ENCODE measurements around the gene TPST1. TPM values are rescaled to one million over a fixed set of nuclear protein-coding genes. Genes with fewer than 3 reads are reported as not detected.

The TPST1 gene
- total RNA-seq, 4 donors from 2014 or later, result 9.6 to 22.4 (median 14.4) TPM

DNA sequence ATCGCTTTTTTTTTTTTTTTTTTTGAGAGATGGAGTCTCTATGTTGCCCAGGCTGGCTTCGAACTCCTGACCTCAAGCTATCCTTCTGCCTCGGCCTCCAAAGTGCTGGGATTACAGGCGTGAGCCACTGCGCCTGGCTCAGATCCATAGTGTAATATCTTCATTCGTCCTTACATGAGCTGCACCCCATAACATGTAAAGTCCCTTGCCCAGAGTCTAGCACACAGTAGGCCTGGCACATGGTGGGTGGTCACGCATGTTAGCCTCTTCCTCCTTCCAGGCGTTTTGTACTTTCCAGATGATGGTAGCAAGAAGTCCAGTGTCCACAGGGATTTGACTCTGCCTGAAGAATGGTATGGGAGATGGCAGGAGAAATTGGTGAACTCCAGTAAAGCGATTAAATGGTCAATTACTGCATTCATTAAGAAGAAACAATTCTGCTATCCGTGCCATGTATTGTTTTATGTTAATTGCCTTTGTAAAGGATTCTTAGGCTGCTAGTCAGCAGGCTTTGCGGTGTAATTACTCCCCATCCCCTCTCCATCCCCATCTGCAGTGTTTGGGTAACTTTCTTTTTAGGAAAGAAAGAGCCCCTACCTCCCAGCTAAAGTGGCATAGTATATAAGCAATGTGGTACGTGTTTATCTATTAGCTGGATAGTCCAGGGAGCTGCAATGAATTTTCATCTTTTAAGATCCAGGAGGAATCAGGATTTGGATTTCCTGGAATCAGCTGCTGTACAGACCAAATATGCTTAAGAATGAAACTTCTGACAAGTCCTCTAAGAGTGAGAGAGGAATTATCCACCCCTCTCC is 1.2 kb downstream of the TPST1 start:
- intact Hi-C loops (cut with DNase I), result loop anchor here (10.0 kb wide), 1 partner anchor 208 kb away; no protein-coding TSS in a partner anchor
- WGBS, result 42% methylated on average over 12 of the region's 12 CpGs
- Histone ChIP-seq H3K36me3 (no peaks in the 10 kb centered on the region), H3K4me3 (peak overlapping the region; percentile 74 to 97 (median 92)), H3K27ac (replicated peaks in 1 of 4) (peak overlapping the region; percentile 62 to 83 (median 77)), H3K4me1 (peaks cover 6 to 37% (median 28%) of the 10 kb centered on the region in 4 donors), H3K27me3 (no peaks in the 10 kb centered on the region), H3K9me3 (no peaks in the 10 kb centered on the region)
- no peak for DNase-seq (ENCODE audit: extremely low spot score)
- TF ChIP-seq POLR2A (IDR thresholded peaks at IDR 0.05; ENCODE audit: low read depth) (no peak), EP300 (IDR thresholded peaks at IDR 0.05) (no peak), POLR2AphosphoS5 (IDR thresholded peaks at IDR 0.05) (no peak)
- TF ChIP-seq, protein P1, sequence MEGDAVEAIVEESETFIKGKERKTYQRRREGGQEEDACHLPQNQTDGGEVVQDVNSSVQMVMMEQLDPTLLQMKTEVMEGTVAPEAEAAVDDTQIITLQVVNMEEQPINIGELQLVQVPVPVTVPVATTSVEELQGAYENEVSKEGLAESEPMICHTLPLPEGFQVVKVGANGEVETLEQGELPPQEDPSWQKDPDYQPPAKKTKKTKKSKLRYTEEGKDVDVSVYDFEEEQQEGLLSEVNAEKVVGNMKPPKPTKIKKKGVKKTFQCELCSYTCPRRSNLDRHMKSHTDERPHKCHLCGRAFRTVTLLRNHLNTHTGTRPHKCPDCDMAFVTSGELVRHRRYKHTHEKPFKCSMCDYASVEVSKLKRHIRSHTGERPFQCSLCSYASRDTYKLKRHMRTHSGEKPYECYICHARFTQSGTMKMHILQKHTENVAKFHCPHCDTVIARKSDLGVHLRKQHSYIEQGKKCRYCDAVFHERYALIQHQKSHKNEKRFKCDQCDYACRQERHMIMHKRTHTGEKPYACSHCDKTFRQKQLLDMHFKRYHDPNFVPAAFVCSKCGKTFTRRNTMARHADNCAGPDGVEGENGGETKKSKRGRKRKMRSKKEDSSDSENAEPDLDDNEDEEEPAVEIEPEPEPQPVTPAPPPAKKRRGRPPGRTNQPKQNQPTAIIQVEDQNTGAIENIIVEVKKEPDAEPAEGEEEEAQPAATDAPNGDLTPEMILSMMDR (IDR thresholded peaks at IDR 0.05), result no peak

DNA sequence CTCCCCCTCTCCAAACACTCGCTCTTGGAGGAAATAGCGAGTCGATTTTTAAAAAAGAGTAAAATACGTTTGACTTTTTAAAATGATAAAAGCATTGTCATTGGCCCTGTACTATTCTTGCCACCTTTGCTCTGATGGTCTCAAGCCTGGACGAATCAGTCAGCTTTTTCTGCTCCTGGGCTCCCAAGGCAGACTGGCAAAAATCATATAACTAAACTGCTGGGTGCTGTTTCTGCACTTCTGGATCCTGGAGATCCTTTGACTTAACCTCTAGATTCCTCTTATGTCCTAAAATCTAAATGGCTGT is 1.8 kb downstream of the TPST1 start:
- no peak for DNase-seq (ENCODE audit: extremely low spot score)
- Histone ChIP-seq H3K27me3 (no peaks in the 10 kb centered on the region), H3K36me3 (no peaks in the 10 kb centered on the region), H3K27ac (replicated peaks in 1 of 4) (peak overlapping the region; percentile 62 to 83 (median 77)), H3K9me3 (no peaks in the 10 kb centered on the region), H3K4me3 (peak overlapping the region; percentile 74 to 97 (median 92)), H3K4me1 (peaks cover 6 to 37% (median 28%) of the 10 kb centered on the region in 4 donors)
- 37% methylated on average over 5 of the region's 5 CpGs for WGBS
- no peak for TF ChIP-seq POLR2A (IDR thresholded peaks at IDR 0.05; ENCODE audit: low read depth)
- TF ChIP-seq EP300 (IDR thresholded peaks at IDR 0.05), result no peak
- TF ChIP-seq POLR2AphosphoS5 (IDR thresholded peaks at IDR 0.05), result no peak
- TF ChIP-seq, protein P1 (IDR thresholded peaks at IDR 0.05), result no peak
- intact Hi-C loops (cut with DNase I), result loop anchor here (10.0 kb wide), 1 partner anchor 208 kb away; no protein-coding TSS in a partner anchor

DNA sequence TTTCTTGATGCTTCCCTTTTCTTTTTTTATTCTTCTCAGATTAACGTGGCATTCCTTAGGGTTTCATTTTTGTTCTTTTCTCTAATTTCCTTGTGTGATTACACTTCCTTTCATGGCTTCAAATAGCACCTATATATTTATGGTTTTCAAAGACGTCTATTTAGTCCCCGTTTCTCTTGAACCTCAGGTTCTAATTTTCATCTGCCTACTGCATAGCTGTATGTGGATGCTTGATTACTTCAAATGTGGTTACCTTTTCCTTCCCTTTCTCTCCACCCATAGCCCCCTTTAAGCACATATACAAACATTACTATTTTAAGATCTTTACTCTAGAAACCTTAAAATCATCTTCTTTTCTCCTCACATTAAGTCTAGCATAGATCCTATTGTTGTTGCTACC is 2.4 kb downstream of the TPST1 start:
- Histone ChIP-seq H3K27ac (replicated peaks in 1 of 4) (peak overlapping the region; percentile 1 to 83 (median 77)), H3K4me1 (peaks cover 6 to 37% (median 28%) of the 10 kb centered on the region in 4 donors), H3K36me3 (no peaks in the 10 kb centered on the region), H3K9me3 (no peaks in the 10 kb centered on the region), H3K27me3 (no peaks in the 10 kb centered on the region), H3K4me3 (no peak overlapping the region)
- intact Hi-C loops (cut with DNase I), result loop anchor here (10.0 kb wide), 1 partner anchor 207 kb away; no protein-coding TSS in a partner anchor
- TF ChIP-seq POLR2A (IDR thresholded peaks at IDR 0.05; ENCODE audit: low read depth), result no peak
- TF ChIP-seq EP300 (IDR thresholded peaks at IDR 0.05), result no peak
- no peak for TF ChIP-seq POLR2AphosphoS5 (IDR thresholded peaks at IDR 0.05)
- TF ChIP-seq, protein P1 (IDR thresholded peaks at IDR 0.05), result no peak
- no peak for DNase-seq (ENCODE audit: extremely low spot score)
- WGBS, result 61% methylated on average over 3 of the region's 3 CpGs

DNA sequence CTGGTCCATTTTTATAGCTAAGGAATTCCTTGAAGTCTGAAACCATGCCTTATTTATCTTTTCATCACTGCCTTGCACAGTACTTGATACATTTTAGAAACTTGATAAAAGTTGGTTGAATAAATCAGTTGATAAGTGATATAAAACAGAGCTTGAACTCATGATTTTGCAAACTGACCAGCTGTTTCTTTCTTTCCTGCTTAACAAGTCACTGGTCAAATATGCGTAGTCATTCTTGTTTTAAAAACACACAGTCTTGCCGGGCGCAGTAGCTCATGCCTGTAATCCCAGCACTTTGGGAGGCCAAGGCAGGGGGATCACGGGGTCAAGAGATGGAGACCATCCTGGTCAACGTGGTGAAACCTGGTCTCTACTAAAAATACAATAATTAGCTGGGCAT is 6.3 kb downstream of the TPST1 start:
- Histone ChIP-seq H3K27ac (replicated peaks in 1 of 4) (peak overlapping the region in 3 of 4 donors; percentile 24 to 57 (median 53)), H3K36me3 (no peaks in the 10 kb centered on the region), H3K4me1 (peaks cover 4 to 17% (median 10%) of the 10 kb centered on the region in 4 donors), H3K27me3 (no peaks in the 10 kb centered on the region), H3K9me3 (no peaks in the 10 kb centered on the region), H3K4me3 (no peak overlapping the region)
- intact Hi-C loops (cut with DNase I), result no loop called here
- 71% methylated on average over 5 of the region's 5 CpGs for WGBS
- DNase-seq (ENCODE audit: extremely low spot score), result no peak
- TF ChIP-seq POLR2A (IDR thresholded peaks at IDR 0.05; ENCODE audit: low read depth) (no peak), POLR2AphosphoS5 (IDR thresholded peaks at IDR 0.05) (no peak), EP300 (IDR thresholded peaks at IDR 0.05) (no peak)
- TF ChIP-seq, protein P1 (IDR thresholded peaks at IDR 0.05), result no peak
